GM18508 (cell line): ENCODE results near the gene SELENOT.
"Not testable (repeated sequence)": the region's sequence is repeated elsewhere in the genome, so short reads cannot be mapped to it uniquely, and the experiment has no call there.

ENCODE experiments used
- ATAC-seq: cut with Tn5 transposase; IDR thresholded peaks from one replicate; pipeline ENCODE4 v1.9.1; 2021; ENCODE audit warnings: moderate number of reproducible peaks; ENCODE audit not compliant: insufficient read depth, unreplicated experiment

Gene SELENOT

GRCh38 chr3:150603153-150603979 is at the start of gene SELENOT:
Gene SELENOT, plus strand, starts transcription at chr3:150603321. Its CDS starts 42 bp downstream, at chr3:150603363.
- ATAC-seq = peak; percentile 44

GRCh38 chr3:150555859-150556436 is 47.2 kb upstream of the SELENOT start:
- no peak for ATAC-seq

- ATAC-seq = no peak
Measured at GRCh38 chr3:150556792-150557191, 46.3 kb upstream of the SELENOT start.

- ATAC-seq = no peak
Measured at GRCh38 chr3:150557725-150558124, 45.4 kb upstream of the SELENOT start.

- no peak for ATAC-seq
Measured at GRCh38 chr3:150564243-150564642, 38.9 kb upstream of the SELENOT start.

GRCh38 chr3:150567328-150567727 is 35.8 kb upstream of the SELENOT start:
- ATAC-seq = no peak

GRCh38 chr3:150577855-150578254 is 25.3 kb upstream of the SELENOT start:
- ATAC-seq = no peak

GRCh38 chr3:150581174-150581573 is 21.9 kb upstream of the SELENOT start:
- no peak for ATAC-seq

GRCh38 chr3:150582620-150583019 is 20.5 kb upstream of the SELENOT start:
- ATAC-seq = no peak

GRCh38 chr3:150583028-150583427 is 20.1 kb upstream of the SELENOT start:
- ATAC-seq = peak; percentile 42

- no peak for ATAC-seq
Measured at GRCh38 chr3:150588027-150588830, 14.9 kb upstream of the SELENOT start.

GRCh38 chr3:150589759-150590158 is 13.4 kb upstream of the SELENOT start:
- ATAC-seq = no peak

- ATAC-seq = no peak
Measured at GRCh38 chr3:150594150-150594549, 9.0 kb upstream of the SELENOT start.

- ATAC-seq = no peak
Measured at GRCh38 chr3:150597646-150598045, 5.5 kb upstream of the SELENOT start.

- ATAC-seq = no peak
Measured at GRCh38 chr3:150599611-150600297, 3.4 kb upstream of the SELENOT start.

- ATAC-seq = not testable (repeated sequence)
Measured at GRCh38 chr3:150600647-150601530, 2.2 kb upstream of the SELENOT start.

- ATAC-seq = peak; percentile 8
Measured at GRCh38 chr3:150602426-150603152, 532 bp upstream of the SELENOT start.

- no peak for ATAC-seq
Measured at GRCh38 chr3:150603980-150604319, 829 bp downstream of the SELENOT start.
